Uterus (tissue), 2 donors: Measurements from ENCODE around the gene NEURL1B.

Experiments used
- POLR2A ChIP-seq, 2 donors: fragments of 450-650 bp; IDR thresholded peaks; one replicate each; pipeline ENCODE4 v1.6.1; 2016; ENCODE audit warnings: antibody characterized with exemption in 2 of 2, mild to moderate bottlenecking in 1 of 2, moderate library complexity in 1 of 2
- TF ChIP-seq, protein P1 (sequence below), 4 experiments: fragments of 200-600 bp in 2 of 4; fragments of 450-650 bp in 2 of 4; sonication (generic) in 2 of 4; IDR thresholded peaks; one replicate each; pipeline ENCODE4 v1.5.1; 2016 to 2019; ENCODE audit warnings: antibody characterized with exemption in 4 of 4, mild to moderate bottlenecking in 2 of 4, moderate library complexity in 1 of 4

DNA sequence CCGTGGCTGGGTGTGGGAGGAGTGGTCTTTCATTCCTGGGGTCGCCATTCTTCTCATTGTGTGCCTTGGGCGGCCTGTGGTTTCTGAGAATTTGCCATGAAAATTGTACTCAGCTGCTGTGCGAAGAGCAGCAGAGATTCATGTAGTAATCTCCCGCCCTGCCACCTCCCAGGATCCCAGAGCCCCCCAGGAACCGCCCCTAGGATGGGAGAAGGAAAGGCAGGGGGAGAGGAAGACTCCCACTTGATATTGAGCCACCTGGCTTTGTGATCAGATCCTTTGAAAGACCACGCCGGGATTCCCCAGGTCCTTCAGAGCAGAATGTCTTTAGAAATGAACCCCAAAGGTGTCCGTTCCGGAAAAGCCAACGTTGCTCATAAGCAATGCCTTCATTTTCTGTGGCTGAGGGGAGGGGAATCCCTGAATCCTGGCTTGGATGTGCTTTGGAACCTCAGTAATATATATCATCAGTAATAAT, 27.6 kb downstream of the NEURL1B start:
- TF ChIP-seq, protein P1, sequence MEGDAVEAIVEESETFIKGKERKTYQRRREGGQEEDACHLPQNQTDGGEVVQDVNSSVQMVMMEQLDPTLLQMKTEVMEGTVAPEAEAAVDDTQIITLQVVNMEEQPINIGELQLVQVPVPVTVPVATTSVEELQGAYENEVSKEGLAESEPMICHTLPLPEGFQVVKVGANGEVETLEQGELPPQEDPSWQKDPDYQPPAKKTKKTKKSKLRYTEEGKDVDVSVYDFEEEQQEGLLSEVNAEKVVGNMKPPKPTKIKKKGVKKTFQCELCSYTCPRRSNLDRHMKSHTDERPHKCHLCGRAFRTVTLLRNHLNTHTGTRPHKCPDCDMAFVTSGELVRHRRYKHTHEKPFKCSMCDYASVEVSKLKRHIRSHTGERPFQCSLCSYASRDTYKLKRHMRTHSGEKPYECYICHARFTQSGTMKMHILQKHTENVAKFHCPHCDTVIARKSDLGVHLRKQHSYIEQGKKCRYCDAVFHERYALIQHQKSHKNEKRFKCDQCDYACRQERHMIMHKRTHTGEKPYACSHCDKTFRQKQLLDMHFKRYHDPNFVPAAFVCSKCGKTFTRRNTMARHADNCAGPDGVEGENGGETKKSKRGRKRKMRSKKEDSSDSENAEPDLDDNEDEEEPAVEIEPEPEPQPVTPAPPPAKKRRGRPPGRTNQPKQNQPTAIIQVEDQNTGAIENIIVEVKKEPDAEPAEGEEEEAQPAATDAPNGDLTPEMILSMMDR (IDR thresholded peaks at IDR 0.05): no peak
- TF ChIP-seq POLR2A (IDR thresholded peaks at IDR 0.05): no peak
